ENCODE results near the gene YBX3. TPM values are rescaled to one million over a fixed set of nuclear protein-coding genes. Genes with fewer than 3 reads are reported as not detected.

The YBX3 gene
- total RNA-seq, 2 experiments from 2014 or later, result 27.1 to 31.4 TPM

Other genes starting within 250 kb of the YBX3 start
- 1 to 10 TPM in 1 of 2 experiments, under 1 TPM in 1; 0.97 to 1.0 TPM for gene EIF2S3B, start 217.4 kb downstream of the YBX3 start, total RNA-seq
- 10 to 100 TPM; 49.2 to 51.3 TPM for gene MAGOHB, start 109.7 kb downstream of the YBX3 start, total RNA-seq
- gene STYK1, start 49.3 kb downstream of the YBX3 start, total RNA-seq, result under 1 TPM; 0.17 to 0.35 TPM
- not detected for gene TAS2R7, start 79.3 kb upstream of the YBX3 start, total RNA-seq
- gene TAS2R8, start 84.0 kb upstream of the YBX3 start, total RNA-seq, result not detected
- not detected for gene TAS2R9, start 86.8 kb upstream of the YBX3 start, total RNA-seq
- under 1 TPM; 0.25 to 0.46 TPM for gene TAS2R10, start 103.0 kb upstream of the YBX3 start, total RNA-seq
- 1 to 10 TPM; 1.9 to 2.5 TPM for gene PRR4, start 126.2 kb upstream of the YBX3 start, total RNA-seq
- gene PRH1, start 160.9 kb upstream of the YBX3 start, total RNA-seq, result 10 to 100 TPM; 21.7 to 24.5 TPM
- gene TAS2R13, start 186.2 kb upstream of the YBX3 start, total RNA-seq, result 1 to 10 TPM; 1.0 to 1.1 TPM
- gene PRH2, start 205.9 kb upstream of the YBX3 start, total RNA-seq, result not detected
- gene TAS2R14, start 215.9 kb upstream of the YBX3 start, total RNA-seq, result 1 to 10 TPM; 2.1 to 2.9 TPM